Measurements from ENCODE around the gene MRGPRD. TPM values are rescaled to one million over a fixed set of nuclear protein-coding genes. Genes with fewer than 3 reads are reported as not detected.

The MRGPRD gene
- not detected in 5 replicates for total RNA-seq (2022; extraction: Qiagen RNA extraction)

GRCh38 chr11:68980776-68981065 lies at the start of gene MRGPRD:
TSS of gene MRGPRD (minus strand) at chr11:68980986. CDS start at chr11:68980986, 0 bp downstream.

GRCh38 chr11:69013009-69013951 lies 32.5 kb upstream of the MRGPRD start, which contains the start of gene MRGPRF:
TSS of gene MRGPRF (minus strand) at chr11:69013246. CDS start at chr11:69009901, 3,345 bp downstream.

Other genes with a start within 250 kb of the MRGPRD start
- gene TESMIN, start 229.5 kb downstream of the MRGPRD start, total RNA-seq (2022; extraction: Qiagen RNA extraction) = 4.6 to 7.3 TPM (median 6.3 TPM) in 5 replicates
- gene CPT1A, start 139.1 kb downstream of the MRGPRD start, total RNA-seq (2022; extraction: Qiagen RNA extraction) = 26.7 to 34.4 TPM (median 30.6 TPM) in 5 replicates
- gene MRPL21, start 77.2 kb downstream of the MRGPRD start, total RNA-seq (2022; extraction: Qiagen RNA extraction) = 108 to 141 TPM (median 134 TPM) in 5 replicates
- gene IGHMBP2, start 77.1 kb downstream of the MRGPRD start, total RNA-seq (2022; extraction: Qiagen RNA extraction) = 13.2 to 16.2 TPM (median 13.8 TPM) in 5 replicates
- gene MRGPRF, start 32.3 kb upstream of the MRGPRD start, total RNA-seq (2022; extraction: Qiagen RNA extraction) = 0.06 to 0.10 TPM in 2 of 5 replicates, not detected in the others
- gene TPCN2, start 67.9 kb upstream of the MRGPRD start, total RNA-seq (2022; extraction: Qiagen RNA extraction) = 11.3 to 14.1 TPM (median 12.6 TPM) in 5 replicates
- 0.07 to 0.10 TPM (median 0.08 TPM) in 4 of 5 replicates, not detected in the other for gene SMIM38, start 174.9 kb upstream of the MRGPRD start, total RNA-seq (2022; extraction: Qiagen RNA extraction)

Data from A549 treated with Hydrocortisone at 1 μM for 4 hours (cell line).